SK-N-SH treated with all-trans-retinoic acid at 6 μM for 48 hours (cell line): ENCODE measurements around the gene PCLO.

Experiments used
- ATAC-seq: fragments of 200-7000 bp; cut with Tn5 transposase; 3 replicates; pipeline ENCODE4 v1.9.1; 2020; ENCODE audit warnings: mild to moderate bottlenecking, moderate library complexity
- ARNTL ChIP-seq: fragments of 450-650 bp; formaldehyde crosslinking; IDR thresholded peaks from 2 replicates; pipeline ENCODE4 v1.5.0; 2020; ENCODE audit warnings: low read depth, mild to moderate bottlenecking, moderate library complexity, borderline replicate concordance
- BACH2 ChIP-seq: fragments of 250-450 bp; sonication (Bioruptor Pico); IDR thresholded peaks from 2 replicates; pipeline ENCODE4 v1.9.0; 2021; ENCODE audit warnings: mild to moderate bottlenecking, borderline replicate concordance
- CREB5 ChIP-seq: fragments of 250-450 bp; sonication (Bioruptor Pico); IDR thresholded peaks from 2 replicates; pipeline ENCODE4 v1.5.1; 2020; ENCODE audit warnings: low read depth, mild to moderate bottlenecking, moderate library complexity
- CSDC2 ChIP-seq: fragments of 250-450 bp; sonication (Bioruptor Pico); IDR thresholded peaks from 2 replicates; pipeline ENCODE4 v1.5.0; 2020; ENCODE audit warnings: mild to moderate bottlenecking, moderate library complexity
- CSRNP3 ChIP-seq: fragments of 250-450 bp; sonication (Bioruptor Pico); IDR thresholded peaks from 2 replicates; pipeline ENCODE4 v1.5.1; 2021; ENCODE audit warnings: mild to moderate bottlenecking, moderate library complexity
- ESRRG ChIP-seq: fragments of 250-450 bp; sonication (Bioruptor Pico); IDR thresholded peaks from 2 replicates; pipeline ENCODE4 v1.6.1; 2021; ENCODE audit warnings: mild to moderate bottlenecking
- GLIS3 ChIP-seq: fragments of 250-450 bp; sonication (Bioruptor Pico); IDR thresholded peaks from 2 replicates; pipeline ENCODE4 v1.5.0; 2020; ENCODE audit warnings: mild to moderate bottlenecking, moderate library complexity
- ISL1 ChIP-seq: fragments of 250-450 bp; sonication (Bioruptor Pico); IDR thresholded peaks from 2 replicates; pipeline ENCODE4 v2.1.2; 2022; ENCODE audit warnings: mild to moderate bottlenecking, moderate library complexity
- OSR1 ChIP-seq: fragments of 250-450 bp; sonication (Bioruptor Pico); IDR thresholded peaks from 2 replicates; pipeline ENCODE4 v1.8.0; 2022; ENCODE audit warnings: moderate library complexity, mild to moderate bottlenecking, inconsistent platforms
- PATZ1 ChIP-seq: fragments of 250-450 bp; sonication (Bioruptor Pico); IDR thresholded peaks from 2 replicates; pipeline ENCODE4 v1.8.0; 2020; ENCODE audit warnings: mild to moderate bottlenecking, moderate library complexity, borderline replicate concordance
- POU6F1 ChIP-seq: fragments of 250-450 bp; sonication (Bioruptor Pico); IDR thresholded peaks from 2 replicates; pipeline ENCODE4 v1.8.0; 2021; ENCODE audit warnings: low read depth, mild to moderate bottlenecking, moderate library complexity, borderline replicate concordance
- PPARA ChIP-seq: fragments of 250-450 bp; sonication (Bioruptor Pico); IDR thresholded peaks from 2 replicates; pipeline ENCODE4 v1.5.0; 2020; ENCODE audit warnings: mild to moderate bottlenecking, borderline replicate concordance
- SNAI2 ChIP-seq: fragments of 250-450 bp; sonication (Bioruptor Pico); IDR thresholded peaks from 2 replicates; pipeline ENCODE4 v1.5.0; 2020; ENCODE audit warnings: mild to moderate bottlenecking, moderate library complexity
- TCF4 ChIP-seq: fragments of 250-450 bp; sonication (Bioruptor Pico); IDR thresholded peaks from 2 replicates; pipeline ENCODE4 v1.8.0; 2021; ENCODE audit warnings: mild to moderate bottlenecking, moderate library complexity, borderline replicate concordance
- TOX ChIP-seq: fragments of 250-450 bp; sonication (Bioruptor Pico); IDR thresholded peaks from 2 replicates; pipeline ENCODE4 v1.8.0; 2021; ENCODE audit warnings: mild to moderate bottlenecking, moderate library complexity, borderline replicate concordance
- TSHZ2 ChIP-seq: fragments of 250-450 bp; sonication (Bioruptor Pico); IDR thresholded peaks from 2 replicates; pipeline ENCODE4 v1.5.0; 2020; ENCODE audit warnings: mild to moderate bottlenecking, moderate library complexity
- ZC3H10 ChIP-seq: fragments of 250-450 bp; sonication (Bioruptor Pico); IDR thresholded peaks from 2 replicates; pipeline ENCODE4 v1.5.1; 2021; ENCODE audit warnings: mild to moderate bottlenecking, moderate library complexity
- ZFP3 ChIP-seq: fragments of 250-450 bp; sonication (Bioruptor Pico); IDR thresholded peaks from 2 replicates; pipeline ENCODE4 v1.5.0; 2020; ENCODE audit warnings: mild to moderate bottlenecking, moderate library complexity
- ZFP30 ChIP-seq: fragments of 450-650 bp; formaldehyde crosslinking; IDR thresholded peaks from 2 replicates; pipeline ENCODE4 v1.5.0; 2022; ENCODE audit warnings: mild to moderate bottlenecking, moderate library complexity
- ZNF565 ChIP-seq: fragments of 450-650 bp; formaldehyde crosslinking; conservative IDR thresholded peaks from 2 replicates; pipeline ENCODE4 v1.5.0; 2020; ENCODE audit warnings: low read depth, mild to moderate bottlenecking, moderate library complexity
- ZNF8 ChIP-seq: fragments of 450-650 bp; formaldehyde crosslinking; IDR thresholded peaks from 2 replicates; pipeline ENCODE4 v1.5.0; 2020; ENCODE audit warnings: mild to moderate bottlenecking, moderate library complexity

The PCLO gene

GRCh38 chr7:82808633-82809032, 354.1 kb downstream of the PCLO start:
- no peak for ATAC-seq
- no peak for TF ChIP-seq SNAI2 (CRISPR knock-in tag)
- 0 out of 2 replicates have a peak, but pooled peaks have one; percentile 21 for TF ChIP-seq TCF4 (CRISPR knock-in tag)

- TF ChIP-seq TCF4 (CRISPR knock-in tag) = peak; percentile 59; the same call in 1 of the 2 replicates
- TF ChIP-seq TOX (CRISPR knock-in tag) = peak; percentile 43; the same call in 1 of the 2 replicates
- no peak for TF ChIP-seq OSR1 (CRISPR knock-in tag)
- 0 out of 2 replicates have a peak, but pooled peaks have one; percentile 13 for TF ChIP-seq ZNF8 (CRISPR knock-in tag)
- no peak for TF ChIP-seq ESRRG
- peak; percentile 93; the same call in 1 of the 2 replicates for TF ChIP-seq BACH2 (CRISPR knock-in tag)
- TF ChIP-seq POU6F1 (CRISPR knock-in tag) = peak; percentile 76; the same call in 1 of the 2 replicates
- TF ChIP-seq PPARA = no peak
- TF ChIP-seq ISL1 (CRISPR knock-in tag) = peak; percentile 74
- TF ChIP-seq GLIS3 (CRISPR knock-in tag) = no peak
- TF ChIP-seq ARNTL (CRISPR knock-in tag) = no peak
- TF ChIP-seq CSDC2 (CRISPR knock-in tag) = no peak
- no peak; the same call in 1 of the 2 replicates for TF ChIP-seq TSHZ2 (CRISPR knock-in tag)
- TF ChIP-seq PATZ1 (CRISPR knock-in tag) = no peak
- no peak for TF ChIP-seq ZNF565
- TF ChIP-seq CSRNP3 (CRISPR knock-in tag) = no peak
- TF ChIP-seq ZFP3 (CRISPR knock-in tag) = no peak
- no peak for TF ChIP-seq ZC3H10 (CRISPR knock-in tag)
- ATAC-seq = peak; percentile 99
These were observed 357.1 kb downstream of the PCLO start for GRCh38 chr7:82805527-82805960.

GRCh38 chr7:82803411-82803810, 359.3 kb downstream of the PCLO start:
- TF ChIP-seq CSRNP3 (CRISPR knock-in tag) (no peak), POU6F1 (CRISPR knock-in tag) (no peak), ZNF8 (CRISPR knock-in tag) (no peak), ZFP30 (no peak), ZFP3 (CRISPR knock-in tag) (no peak), OSR1 (CRISPR knock-in tag) (no peak), ZNF565 (no peak), PPARA (no peak), TCF4 (CRISPR knock-in tag) (no peak), CREB5 (CRISPR knock-in tag) (no peak), ESRRG (no peak), TSHZ2 (CRISPR knock-in tag) (no peak)
- ATAC-seq = no peak
